Loucy (cell line): ENCODE results near the gene MED13L.

ENCODE experiments used
- H2AFZ ChIP-seq: fragments of 200-600 bp; sonication (generic); 2 replicates; pipeline ENCODE4 v1.6.0; 2016; ENCODE audit warnings: antibody characterized with exemption, mild to moderate bottlenecking, low read length, moderate library complexity
- H3F3A ChIP-seq: fragments of 200-600 bp; 2 replicates; pipeline ENCODE4 v1.6.0; 2016; ENCODE audit warnings: antibody characterized with exemption, low read depth, mild to moderate bottlenecking
- H3K27me3 ChIP-seq: fragments of 200-600 bp; sonication (generic); 2 replicates; pipeline ENCODE4 v1.6.1; 2014; ENCODE audit warnings: low read length, mild to moderate bottlenecking; ENCODE audit not compliant: insufficient read depth, poor library complexity, severe bottlenecking
- H3K36me3 ChIP-seq: fragments of 200-600 bp; sonication (generic); 2 replicates; pipeline ENCODE4 v1.6.1; 2016; ENCODE audit warnings: low read length; ENCODE audit not compliant: insufficient read depth
- H3K4me1 ChIP-seq: fragments of 200-600 bp; sonication (generic); 2 replicates; pipeline ENCODE4 v1.5.1; 2014; ENCODE audit warnings: low read length, mild to moderate bottlenecking; ENCODE audit not compliant: insufficient read depth, poor library complexity, severe bottlenecking
- H3K4me2 ChIP-seq: fragments of 200-600 bp; sonication (generic); 2 replicates; pipeline ENCODE4 v1.6.0; 2014; ENCODE audit warnings: antibody characterized with exemption, low read length, low read depth, mild to moderate bottlenecking; ENCODE audit not compliant: poor library complexity, severe bottlenecking
- H3K4me3 ChIP-seq: fragments of 200-600 bp; sonication (generic); 2 replicates; pipeline ENCODE4 v1.5.1; 2014; ENCODE audit warnings: low read length, mild to moderate bottlenecking, mixed read lengths; ENCODE audit not compliant: poor library complexity, severe bottlenecking
- H3K79me2 ChIP-seq: fragments of 200-600 bp; sonication (generic); 2 replicates; pipeline ENCODE4 v1.6.1; 2014; ENCODE audit warnings: low read length; ENCODE audit not compliant: insufficient read depth
- H3K9ac ChIP-seq: fragments of 200-600 bp; sonication (generic); 2 replicates; pipeline ENCODE4 v1.6.0; 2014; ENCODE audit warnings: mild to moderate bottlenecking, low read depth, low read length, moderate library complexity; ENCODE audit not compliant: poor library complexity, severe bottlenecking
- H3K9me2 ChIP-seq: fragments of 200-600 bp; sonication (generic); replicated peaks from 2 replicates; pipeline ENCODE4 v1.6.1; 2016; ENCODE audit warnings: low read depth, low read length, mixed read lengths
- H3K9me3 ChIP-seq: fragments of 200-600 bp; sonication (generic); 2 replicates; pipeline ENCODE4 v1.6.1; 2014; ENCODE audit warnings: mild to moderate bottlenecking, antibody characterized with exemption, low read length, low read depth; ENCODE audit not compliant: insufficient read depth
- H4K20me1 ChIP-seq: fragments of 200-600 bp; sonication (generic); 2 replicates; pipeline ENCODE4 v1.6.0; 2014; ENCODE audit warnings: antibody characterized with exemption, low read length, mild to moderate bottlenecking; ENCODE audit not compliant: insufficient read depth, poor library complexity, severe bottlenecking
- EZH2phosphoT487 ChIP-seq: fragments of 200-600 bp; IDR thresholded peaks from 2 replicates; pipeline ENCODE4 v1.6.1; 2018; ENCODE audit warnings: antibody characterized with exemption, mild to moderate bottlenecking, moderate library complexity, borderline replicate concordance
- TF ChIP-seq, protein P1 (sequence below): fragments of 200-600 bp; sonication (generic); conservative IDR thresholded peaks from 2 replicates; pipeline ENCODE4 v1.5.1; 2014; ENCODE audit warnings: mild to moderate bottlenecking, antibody characterized with exemption, low read length

MED13L gene

GRCh38 chr12:116159593-116160200 is 117.8 kb downstream of the MED13L start:
- Histone ChIP-seq H3K4me2 (no peak overlapping the region), H3K27me3 (no peaks in the 10 kb centered on the region), H3K4me3 (no peak overlapping the region), H4K20me1 (peaks cover 48% of the 10 kb centered on the region), H2AFZ (no peak overlapping the region), H3K79me2 (peaks cover 97% of the 10 kb centered on the region), H3K9ac (no peak overlapping the region), H3K9me3 (no peaks in the 10 kb centered on the region), H3F3A (no peaks in the 10 kb centered on the region), H3K4me1 (peaks cover 31% of the 10 kb centered on the region), H3K36me3 (no peaks in the 10 kb centered on the region), H3K9me2 (no peaks in the 10 kb centered on the region)
- TF ChIP-seq, protein P1, sequence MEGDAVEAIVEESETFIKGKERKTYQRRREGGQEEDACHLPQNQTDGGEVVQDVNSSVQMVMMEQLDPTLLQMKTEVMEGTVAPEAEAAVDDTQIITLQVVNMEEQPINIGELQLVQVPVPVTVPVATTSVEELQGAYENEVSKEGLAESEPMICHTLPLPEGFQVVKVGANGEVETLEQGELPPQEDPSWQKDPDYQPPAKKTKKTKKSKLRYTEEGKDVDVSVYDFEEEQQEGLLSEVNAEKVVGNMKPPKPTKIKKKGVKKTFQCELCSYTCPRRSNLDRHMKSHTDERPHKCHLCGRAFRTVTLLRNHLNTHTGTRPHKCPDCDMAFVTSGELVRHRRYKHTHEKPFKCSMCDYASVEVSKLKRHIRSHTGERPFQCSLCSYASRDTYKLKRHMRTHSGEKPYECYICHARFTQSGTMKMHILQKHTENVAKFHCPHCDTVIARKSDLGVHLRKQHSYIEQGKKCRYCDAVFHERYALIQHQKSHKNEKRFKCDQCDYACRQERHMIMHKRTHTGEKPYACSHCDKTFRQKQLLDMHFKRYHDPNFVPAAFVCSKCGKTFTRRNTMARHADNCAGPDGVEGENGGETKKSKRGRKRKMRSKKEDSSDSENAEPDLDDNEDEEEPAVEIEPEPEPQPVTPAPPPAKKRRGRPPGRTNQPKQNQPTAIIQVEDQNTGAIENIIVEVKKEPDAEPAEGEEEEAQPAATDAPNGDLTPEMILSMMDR, result no peak
- no peak for TF ChIP-seq EZH2phosphoT487

DNA sequence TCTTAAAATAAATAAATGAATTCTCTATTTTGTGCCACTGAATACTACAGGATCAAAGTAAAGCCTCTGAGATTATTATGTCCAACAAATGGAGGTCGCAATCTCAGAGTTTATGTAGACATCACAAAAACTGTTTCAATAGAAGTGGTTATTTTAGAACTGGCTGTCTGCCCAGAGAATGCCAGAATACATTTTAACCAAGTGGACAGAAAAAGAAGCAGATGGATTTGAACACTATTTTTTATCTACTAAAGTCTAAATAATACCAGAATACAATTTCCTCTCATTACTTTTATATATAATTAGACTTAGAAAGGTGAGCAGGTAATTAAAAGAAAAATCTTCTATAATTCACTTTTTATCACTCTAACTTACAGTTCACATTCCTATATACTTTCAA is 118.3 kb downstream of the MED13L start:
- no peaks in the 10 kb centered on the region for H3K9me3 ChIP-seq
- no peak overlapping the region for H3K4me3 ChIP-seq
- H4K20me1 ChIP-seq, result peaks cover 48% of the 10 kb centered on the region
- H3K4me2 ChIP-seq, result no peak overlapping the region
- no peaks in the 10 kb centered on the region for H3F3A ChIP-seq
- no peaks in the 10 kb centered on the region for H3K9me2 ChIP-seq
- H3K27me3 ChIP-seq, result no peaks in the 10 kb centered on the region
- TF ChIP-seq EZH2phosphoT487, result no peak
- TF ChIP-seq, protein P1, result no peak
- H3K4me1 ChIP-seq, result peaks cover 28% of the 10 kb centered on the region
- H2AFZ ChIP-seq, result no peak overlapping the region
- H3K79me2 ChIP-seq, result peaks cover 97% of the 10 kb centered on the region
- H3K36me3 ChIP-seq, result no peaks in the 10 kb centered on the region
- no peak overlapping the region for H3K9ac ChIP-seq

- Histone ChIP-seq H3K9me2 (no peaks in the 10 kb centered on the region), H3K79me2 (peaks cover 98% of the 10 kb centered on the region), H2AFZ (no peak overlapping the region), H3K9me3 (no peaks in the 10 kb centered on the region), H3K27me3 (no peaks in the 10 kb centered on the region), H3K4me3 (no peak overlapping the region), H3K4me1 (peaks cover 39% of the 10 kb centered on the region), H4K20me1 (peaks cover 50% of the 10 kb centered on the region), H3F3A (no peaks in the 10 kb centered on the region), H3K36me3 (no peaks in the 10 kb centered on the region), H3K4me2 (no peak overlapping the region), H3K9ac (no peak overlapping the region)
- TF ChIP-seq, protein P1, result no peak
- TF ChIP-seq EZH2phosphoT487, result no peak
Measured at GRCh38 chr12:116157845-116158267, 119.6 kb downstream of the MED13L start.
